NT2/D1 (cell line): ENCODE results near the gene BAK1.

Source experiments
- SUZ12 ChIP-seq: IDR thresholded peaks from 2 replicates; pipeline ENCODE4 v1.6.1; 2011; ENCODE audit not compliant: insufficient read length, insufficient read depth; ENCODE audit errors: extremely low read depth
- YY1 ChIP-seq: IDR thresholded peaks from 2 replicates; pipeline ENCODE4 v1.6.1; 2011; ENCODE audit not compliant: insufficient read length, insufficient read depth
- ZNF274 ChIP-seq: IDR thresholded peaks from 2 replicates; pipeline ENCODE4 v1.6.1; 2011; ENCODE audit warnings: mild to moderate bottlenecking, low read depth, low read length

DNA sequence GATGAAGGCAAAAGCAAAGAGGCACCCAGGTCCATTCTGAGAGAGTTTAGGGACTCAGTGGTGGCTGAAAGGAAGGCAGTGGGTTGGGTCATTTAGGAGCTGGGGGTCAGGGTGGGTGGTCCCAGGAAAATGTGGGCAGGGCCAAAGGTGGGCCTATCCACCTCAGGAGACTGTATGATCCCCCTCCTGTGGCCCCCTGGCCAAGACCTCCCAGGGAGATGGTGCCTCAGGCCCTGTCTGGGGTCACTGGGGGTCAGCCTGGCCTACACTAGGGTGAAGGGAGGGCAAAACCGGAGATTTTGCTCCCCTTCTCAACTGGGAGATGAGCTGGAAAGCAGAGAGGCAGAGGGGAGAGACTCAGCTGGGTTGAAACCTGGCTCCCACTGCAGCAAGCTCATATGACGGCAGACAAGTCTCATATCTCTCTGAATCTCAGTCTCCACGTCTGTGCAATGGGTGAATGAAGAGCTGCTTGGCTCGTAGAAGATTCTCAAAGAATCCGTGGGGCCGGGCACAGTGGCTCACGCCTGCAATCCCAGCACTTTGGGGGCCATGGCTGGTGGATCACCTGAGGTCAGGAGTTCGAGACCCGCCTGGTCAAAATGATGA lies 11.5 kb upstream of the BAK1 start:
- TF ChIP-seq YY1 (no peak), ZNF274 (no peak), SUZ12 (no peak)
